Neural progenitor cell (in vitro differentiated cells): ENCODE results near the gene SIN3B. TPM values are rescaled to one million over a fixed set of nuclear protein-coding genes. Genes with fewer than 3 reads are reported as not detected.

Experiments
- DNase-seq: peaks from one replicate; pipeline ENCODE4 v3.0.0-alpha.2; 2016; ENCODE audit warnings: low spot score
- H2AFZ ChIP-seq: fragments of 200-600 bp; sonication (generic); replicated peaks from 2 replicates; pipeline ENCODE4 v1.6.1; 2016; ENCODE audit warnings: antibody characterized with exemption
- H3F3A ChIP-seq: fragments of 200-600 bp; sonication (generic); 2 replicates; pipeline ENCODE4 v1.6.1; 2016; ENCODE audit warnings: antibody characterized with exemption, low read depth
- H3K27ac ChIP-seq: fragments of 200-600 bp; sonication (generic); 2 replicates; pipeline ENCODE4 v1.5.1; 2016; ENCODE audit warnings: mild to moderate bottlenecking
- H3K27me3 ChIP-seq: fragments of 200-600 bp; sonication (generic); 2 replicates; pipeline ENCODE4 v1.6.1; 2016; ENCODE audit warnings: mild to moderate bottlenecking, moderate library complexity
- H3K36me3 ChIP-seq: fragments of 200-600 bp; sonication (generic); 2 replicates; pipeline ENCODE4 v1.5.1; 2016
- H3K4me1 ChIP-seq: fragments of 200-600 bp; sonication (generic); 2 replicates; pipeline ENCODE4 v1.6.1; 2016; ENCODE audit warnings: mixed run types
- H3K4me2 ChIP-seq: fragments of 200-600 bp; sonication (generic); 2 replicates; pipeline ENCODE4 v1.6.1; 2016
- H3K4me3 ChIP-seq: fragments of 200-600 bp; sonication (generic); 2 replicates; pipeline ENCODE4 v1.5.1; 2016
- H3K79me2 ChIP-seq: fragments of 200-600 bp; sonication (generic); 2 replicates; pipeline ENCODE4 v1.6.1; 2016; ENCODE audit warnings: low read depth
- H3K9ac ChIP-seq: fragments of 200-600 bp; sonication (generic); 2 replicates; pipeline ENCODE4 v1.6.1; 2016
- H3K9me3 ChIP-seq: fragments of 200-600 bp; sonication (generic); 2 replicates; pipeline ENCODE4 v1.5.1; 2016; ENCODE audit warnings: low read depth
- H4K20me1 ChIP-seq: fragments of 200-600 bp; sonication (generic); 2 replicates; pipeline ENCODE4 v1.6.1; 2016; ENCODE audit warnings: low read depth
- H3K27ac Mint-ChIP-seq: 3 replicates; pipeline ENCODE4 v1.8.0; 2021; ENCODE audit warnings: mixed read lengths
- H3K27me3 Mint-ChIP-seq: 2 replicates; pipeline ENCODE4 v1.8.0; 2022; ENCODE audit warnings: low read depth, mild to moderate bottlenecking, inconsistent platforms, moderate library complexity, mixed read lengths; ENCODE audit not compliant: insufficient read depth
- H3K36me3 Mint-ChIP-seq: 3 replicates; pipeline ENCODE4 v1.8.0; 2021; ENCODE audit warnings: mixed read lengths
- H3K4me1 Mint-ChIP-seq: 3 replicates; pipeline ENCODE4 v1.8.0; 2021; ENCODE audit warnings: mixed read lengths
- H3K4me3 Mint-ChIP-seq: 3 replicates; pipeline ENCODE4 v1.8.0; 2021; ENCODE audit warnings: mild to moderate bottlenecking, moderate library complexity, mixed read lengths
- H3K9me3 Mint-ChIP-seq: 3 replicates; pipeline ENCODE4 v1.8.0; 2020; ENCODE audit warnings: mixed read lengths
- CTCF ChIP-seq: fragments of 200-600 bp; sonication (generic); IDR thresholded peaks from 2 replicates; pipeline ENCODE4 v1.5.1; 2017; ENCODE audit warnings: antibody characterized with exemption, mild to moderate bottlenecking
- EZH2 ChIP-seq: fragments of 200-600 bp; sonication (generic); IDR thresholded peaks from 2 replicates; pipeline ENCODE4 v1.6.1; 2017; ENCODE audit warnings: antibody characterized with exemption, mild to moderate bottlenecking, moderate library complexity
- EZH2phosphoT487 ChIP-seq: fragments of 200-600 bp; sonication (generic); IDR thresholded peaks from 2 replicates; pipeline ENCODE4 v1.6.1; 2017; ENCODE audit warnings: antibody characterized with exemption
- total RNA-seq: library from RNA; depleted of rRNA; stranded (reverse); fragments of >200 nt; gene quantifications from 2 replicates; pipeline ENCODE4 v1.2.3, GENCODE V29; 2015; ENCODE audit warnings: low replicate concordance

SIN3B gene
- total RNA-seq, 1 donor from 2014 or later, result 21.2 TPM

DNA sequence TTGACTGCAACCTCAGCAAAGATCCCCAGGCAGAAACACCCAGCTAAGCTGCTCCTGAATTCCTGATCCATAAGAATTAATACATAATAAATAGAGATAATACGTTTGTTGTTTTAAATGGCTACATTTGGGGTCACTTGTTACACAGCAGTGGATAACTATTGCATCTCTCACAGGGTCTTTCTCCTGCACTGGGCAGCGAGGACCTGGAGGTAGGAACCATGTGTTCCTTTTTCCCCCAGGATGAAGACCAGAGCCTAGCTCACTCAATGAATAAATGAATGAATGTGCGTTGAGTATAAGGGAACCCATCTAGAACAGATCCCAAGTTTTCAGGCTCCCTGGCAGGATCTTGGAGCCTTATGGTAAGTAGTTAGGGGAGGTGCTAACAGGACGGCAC is 90.3 kb downstream of the SIN3B start:
- Mint-ChIP-seq H3K4me1 (no peaks in the 10 kb centered on the region), H3K36me3 (no peaks in the 10 kb centered on the region), H3K27ac (no peak overlapping the region), H3K27me3 (peaks cover 2% of the 10 kb centered on the region), H3K4me3 (no peak overlapping the region), H3K9me3 (peaks cover 2% of the 10 kb centered on the region)
- Histone ChIP-seq H3K4me2 (no peak overlapping the region), H3K27ac (no peak overlapping the region), H3K4me3 (no peak overlapping the region), H3K79me2 (no peaks in the 10 kb centered on the region), H3K9ac (no peak overlapping the region), H3F3A (no peaks in the 10 kb centered on the region), H2AFZ (no peak overlapping the region), H4K20me1 (no peaks in the 10 kb centered on the region), H3K27me3 (no peaks in the 10 kb centered on the region), H3K36me3 (no peaks in the 10 kb centered on the region), H3K9me3 (no peaks in the 10 kb centered on the region), H3K4me1 (no peaks in the 10 kb centered on the region)
- TF ChIP-seq CTCF (no peak), EZH2phosphoT487 (no peak), EZH2 (no peak)
- no peak for DNase-seq

DNA sequence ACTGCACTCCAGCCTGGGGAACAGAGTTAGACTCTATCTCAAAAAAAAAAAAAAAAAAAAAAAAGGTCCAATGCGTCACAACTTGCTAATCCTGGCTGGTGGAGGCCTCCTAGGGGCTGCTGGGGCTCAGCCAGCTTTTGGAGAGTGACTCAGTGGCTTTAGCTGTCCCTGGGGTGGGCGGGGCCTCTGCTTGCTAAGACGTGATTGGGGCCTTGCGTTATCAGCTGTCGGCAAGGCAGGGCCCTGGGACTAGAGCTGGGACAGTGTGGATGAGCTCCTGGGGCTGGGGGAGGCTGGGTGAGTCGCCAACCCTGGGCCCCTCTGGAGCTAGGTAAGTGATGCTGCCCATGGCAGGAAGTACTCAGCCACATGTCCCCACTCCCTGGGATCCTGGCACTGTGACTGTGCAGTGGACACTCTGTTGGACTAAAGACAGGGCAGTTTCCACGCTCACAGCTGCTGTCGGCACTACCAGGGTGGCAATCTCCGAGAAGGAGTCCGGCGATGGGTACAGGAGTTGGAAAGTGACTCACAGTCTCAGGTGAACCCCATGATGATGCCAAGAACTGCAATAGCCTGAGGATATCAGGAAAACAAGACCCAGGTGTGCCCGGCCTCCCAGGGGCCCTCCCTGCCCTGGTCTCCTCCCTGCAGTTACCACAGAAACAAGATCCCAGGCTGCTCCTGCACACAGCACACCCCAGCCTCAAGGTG is 91.8 kb downstream of the SIN3B start:
- Histone ChIP-seq H3K36me3 (no peaks in the 10 kb centered on the region), H3K4me2 (no peak overlapping the region), H3K4me3 (no peak overlapping the region), H3K4me1 (no peaks in the 10 kb centered on the region), H3K27ac (no peak overlapping the region), H3F3A (no peaks in the 10 kb centered on the region), H2AFZ (no peak overlapping the region), H3K27me3 (no peaks in the 10 kb centered on the region), H3K9ac (no peak overlapping the region), H3K9me3 (no peaks in the 10 kb centered on the region), H3K79me2 (no peaks in the 10 kb centered on the region), H4K20me1 (no peaks in the 10 kb centered on the region)
- Mint-ChIP-seq H3K27me3 (peaks cover 2% of the 10 kb centered on the region), H3K9me3 (peaks cover 4% of the 10 kb centered on the region), H3K27ac (no peak overlapping the region), H3K4me3 (no peak overlapping the region), H3K4me1 (no peaks in the 10 kb centered on the region), H3K36me3 (no peaks in the 10 kb centered on the region)
- TF ChIP-seq EZH2phosphoT487, result no peak
- no peak for TF ChIP-seq CTCF
- TF ChIP-seq EZH2, result no peak
- DNase-seq, result no peak

GRCh38 chr19:16921766-16922591 is 92.8 kb downstream of the SIN3B start:
- H3K36me3 ChIP-seq, result no peaks in the 10 kb centered on the region
- H3K9me3 ChIP-seq, result no peaks in the 10 kb centered on the region
- no peaks in the 10 kb centered on the region for H3K27me3 ChIP-seq
- Mint-ChIP-seq H3K27me3 (peaks cover 2% of the 10 kb centered on the region), H3K27ac (peak overlapping the region; percentile 15), H3K36me3 (no peaks in the 10 kb centered on the region), H3K4me3 (no peak overlapping the region), H3K9me3 (peaks cover 12% of the 10 kb centered on the region), H3K4me1 (no peaks in the 10 kb centered on the region)
- H3F3A ChIP-seq, result no peaks in the 10 kb centered on the region
- no peak overlapping the region for H3K9ac ChIP-seq
- H3K27ac ChIP-seq, result no peak overlapping the region
- H3K4me1 ChIP-seq, result no peaks in the 10 kb centered on the region
- H3K4me2 ChIP-seq, result no peak overlapping the region
- no peak for DNase-seq
- no peak for TF ChIP-seq EZH2phosphoT487
- no peak for TF ChIP-seq CTCF
- TF ChIP-seq EZH2, result no peak
- no peaks in the 10 kb centered on the region for H4K20me1 ChIP-seq
- H3K4me3 ChIP-seq, result no peak overlapping the region
- no peaks in the 10 kb centered on the region for H3K79me2 ChIP-seq
- no peak overlapping the region for H2AFZ ChIP-seq
